Measurements from ENCODE around the gene KDM7A. TPM values are rescaled to one million over a fixed set of nuclear protein-coding genes. Genes with fewer than 3 reads are reported as not detected.

KDM7A gene
- total and polyA plus RNA-seq, 10 of the 15 experiments (the other 5 are each of a cell fraction or from before 2014, with no cell fraction given): 0.07 to 0.96 (median 0.74) TPM

DNA sequence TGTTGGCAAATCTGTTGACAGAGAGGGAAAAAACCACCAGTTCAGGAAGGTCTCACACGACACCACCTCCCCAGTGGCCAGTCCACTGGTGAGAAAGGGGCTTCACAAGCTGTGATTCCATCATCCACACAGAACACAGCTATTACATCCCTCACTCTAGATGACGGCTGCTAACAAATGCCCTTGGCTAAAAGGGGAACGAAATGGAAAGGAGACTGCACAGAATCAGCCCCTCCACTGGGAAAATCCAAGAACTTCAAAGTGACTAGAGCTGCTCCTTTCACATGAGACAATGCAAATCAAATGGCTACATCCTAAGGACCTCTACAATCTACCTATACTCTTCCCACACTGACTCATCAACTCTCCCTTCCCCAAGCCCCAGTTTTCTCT lies 119.6 kb downstream of the KDM7A start (continued):
- TF ChIP-seq, protein P1, sequence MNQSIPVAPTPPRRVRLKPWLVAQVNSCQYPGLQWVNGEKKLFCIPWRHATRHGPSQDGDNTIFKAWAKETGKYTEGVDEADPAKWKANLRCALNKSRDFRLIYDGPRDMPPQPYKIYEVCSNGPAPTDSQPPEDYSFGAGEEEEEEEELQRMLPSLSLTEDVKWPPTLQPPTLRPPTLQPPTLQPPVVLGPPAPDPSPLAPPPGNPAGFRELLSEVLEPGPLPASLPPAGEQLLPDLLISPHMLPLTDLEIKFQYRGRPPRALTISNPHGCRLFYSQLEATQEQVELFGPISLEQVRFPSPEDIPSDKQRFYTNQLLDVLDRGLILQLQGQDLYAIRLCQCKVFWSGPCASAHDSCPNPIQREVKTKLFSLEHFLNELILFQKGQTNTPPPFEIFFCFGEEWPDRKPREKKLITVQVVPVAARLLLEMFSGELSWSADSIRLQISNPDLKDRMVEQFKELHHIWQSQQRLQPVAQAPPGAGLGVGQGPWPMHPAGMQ (IDR thresholded peaks at IDR 0.05; ENCODE audit: borderline replicate concordance): no peak

DNA sequence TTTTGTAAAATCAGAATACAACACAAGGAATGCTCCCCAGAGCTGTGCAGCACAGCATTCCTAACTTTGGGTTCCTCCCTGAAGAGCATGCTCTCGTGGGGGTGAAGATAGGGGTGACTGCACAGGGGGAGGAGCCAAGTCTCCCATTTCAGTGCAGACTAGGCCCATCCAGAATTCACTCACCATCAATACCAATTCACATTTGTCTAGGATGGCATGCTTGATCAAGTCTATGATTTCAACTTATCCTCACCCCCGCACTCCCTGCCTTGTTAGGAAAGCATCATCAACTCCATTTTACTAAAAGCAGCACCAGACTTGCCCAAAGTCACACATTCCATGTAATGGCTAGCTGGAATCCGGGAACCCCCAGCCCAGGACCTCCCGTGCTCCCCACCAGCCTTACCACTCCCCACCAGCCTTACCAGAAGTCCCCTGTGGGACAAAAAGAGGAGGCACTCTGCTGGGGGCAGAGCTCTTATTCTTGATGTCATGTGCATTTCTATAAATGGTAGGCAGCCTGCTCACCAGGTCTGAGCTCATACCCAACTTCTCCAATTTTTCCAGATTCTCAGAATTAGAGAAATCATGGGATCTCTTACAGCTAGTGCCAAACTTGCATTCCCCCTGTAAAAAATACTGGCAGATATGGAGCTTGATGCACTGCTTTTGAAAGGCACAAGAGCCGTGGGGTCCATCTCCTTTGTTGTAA lies 120.2 kb downstream of the KDM7A start:
- no peak for FAIRE-seq
- peaks cover 27% of the 10 kb centered on the region for H3K4me1 ChIP-seq (ENCODE audit: control insufficient read depth, insufficient read depth, low read length)
- H4K20me1 ChIP-seq (ENCODE audit: control insufficient read depth, insufficient read depth): peaks cover 4% of the 10 kb centered on the region; the same call in 1 of the 2 replicates
- TF ChIP-seq, protein P2, sequence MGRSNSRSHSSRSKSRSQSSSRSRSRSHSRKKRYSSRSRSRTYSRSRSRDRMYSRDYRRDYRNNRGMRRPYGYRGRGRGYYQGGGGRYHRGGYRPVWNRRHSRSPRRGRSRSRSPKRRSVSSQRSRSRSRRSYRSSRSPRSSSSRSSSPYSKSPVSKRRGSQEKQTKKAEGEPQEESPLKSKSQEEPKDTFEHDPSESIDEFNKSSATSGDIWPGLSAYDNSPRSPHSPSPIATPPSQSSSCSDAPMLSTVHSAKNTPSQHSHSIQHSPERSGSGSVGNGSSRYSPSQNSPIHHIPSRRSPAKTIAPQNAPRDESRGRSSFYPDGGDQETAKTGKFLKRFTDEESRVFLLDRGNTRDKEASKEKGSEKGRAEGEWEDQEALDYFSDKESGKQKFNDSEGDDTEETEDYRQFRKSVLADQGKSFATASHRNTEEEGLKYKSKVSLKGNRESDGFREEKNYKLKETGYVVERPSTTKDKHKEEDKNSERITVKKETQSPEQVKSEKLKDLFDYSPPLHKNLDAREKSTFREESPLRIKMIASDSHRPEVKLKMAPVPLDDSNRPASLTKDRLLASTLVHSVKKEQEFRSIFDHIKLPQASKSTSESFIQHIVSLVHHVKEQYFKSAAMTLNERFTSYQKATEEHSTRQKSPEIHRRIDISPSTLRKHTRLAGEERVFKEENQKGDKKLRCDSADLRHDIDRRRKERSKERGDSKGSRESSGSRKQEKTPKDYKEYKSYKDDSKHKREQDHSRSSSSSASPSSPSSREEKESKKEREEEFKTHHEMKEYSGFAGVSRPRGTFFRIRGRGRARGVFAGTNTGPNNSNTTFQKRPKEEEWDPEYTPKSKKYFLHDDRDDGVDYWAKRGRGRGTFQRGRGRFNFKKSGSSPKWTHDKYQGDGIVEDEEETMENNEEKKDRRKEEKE (IDR thresholded peaks at IDR 0.05): no peak
- TF ChIP-seq, protein P3, sequence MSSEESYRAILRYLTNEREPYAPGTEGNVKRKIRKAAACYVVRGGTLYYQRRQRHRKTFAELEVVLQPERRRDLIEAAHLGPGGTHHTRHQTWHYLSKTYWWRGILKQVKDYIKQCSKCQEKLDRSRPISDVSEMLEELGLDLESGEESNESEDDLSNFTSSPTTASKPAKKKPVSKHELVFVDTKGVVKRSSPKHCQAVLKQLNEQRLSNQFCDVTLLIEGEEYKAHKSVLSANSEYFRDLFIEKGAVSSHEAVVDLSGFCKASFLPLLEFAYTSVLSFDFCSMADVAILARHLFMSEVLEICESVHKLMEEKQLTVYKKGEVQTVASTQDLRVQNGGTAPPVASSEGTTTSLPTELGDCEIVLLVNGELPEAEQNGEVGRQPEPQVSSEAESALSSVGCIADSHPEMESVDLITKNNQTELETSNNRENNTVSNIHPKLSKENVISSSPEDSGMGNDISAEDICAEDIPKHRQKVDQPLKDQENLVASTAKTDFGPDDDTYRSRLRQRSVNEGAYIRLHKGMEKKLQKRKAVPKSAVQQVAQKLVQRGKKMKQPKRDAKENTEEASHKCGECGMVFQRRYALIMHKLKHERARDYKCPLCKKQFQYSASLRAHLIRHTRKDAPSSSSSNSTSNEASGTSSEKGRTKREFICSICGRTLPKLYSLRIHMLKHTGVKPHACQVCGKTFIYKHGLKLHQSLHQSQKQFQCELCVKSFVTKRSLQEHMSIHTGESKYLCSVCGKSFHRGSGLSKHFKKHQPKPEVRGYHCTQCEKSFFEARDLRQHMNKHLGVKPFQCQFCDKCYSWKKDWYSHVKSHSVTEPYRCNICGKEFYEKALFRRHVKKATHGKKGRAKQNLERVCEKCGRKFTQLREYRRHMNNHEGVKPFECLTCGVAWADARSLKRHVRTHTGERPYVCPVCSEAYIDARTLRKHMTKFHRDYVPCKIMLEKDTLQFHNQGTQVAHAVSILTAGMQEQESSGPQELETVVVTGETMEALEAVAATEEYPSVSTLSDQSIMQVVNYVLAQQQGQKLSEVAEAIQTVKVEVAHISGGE (CRISPR knock-in tag; IDR thresholded peaks at IDR 0.05): no peak
- TF ChIP-seq, protein P4, sequence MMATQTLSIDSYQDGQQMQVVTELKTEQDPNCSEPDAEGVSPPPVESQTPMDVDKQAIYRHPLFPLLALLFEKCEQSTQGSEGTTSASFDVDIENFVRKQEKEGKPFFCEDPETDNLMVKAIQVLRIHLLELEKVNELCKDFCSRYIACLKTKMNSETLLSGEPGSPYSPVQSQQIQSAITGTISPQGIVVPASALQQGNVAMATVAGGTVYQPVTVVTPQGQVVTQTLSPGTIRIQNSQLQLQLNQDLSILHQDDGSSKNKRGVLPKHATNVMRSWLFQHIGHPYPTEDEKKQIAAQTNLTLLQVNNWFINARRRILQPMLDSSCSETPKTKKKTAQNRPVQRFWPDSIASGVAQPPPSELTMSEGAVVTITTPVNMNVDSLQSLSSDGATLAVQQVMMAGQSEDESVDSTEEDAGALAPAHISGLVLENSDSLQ (IDR thresholded peaks at IDR 0.05): no peak
- TF ChIP-seq, protein P5, sequence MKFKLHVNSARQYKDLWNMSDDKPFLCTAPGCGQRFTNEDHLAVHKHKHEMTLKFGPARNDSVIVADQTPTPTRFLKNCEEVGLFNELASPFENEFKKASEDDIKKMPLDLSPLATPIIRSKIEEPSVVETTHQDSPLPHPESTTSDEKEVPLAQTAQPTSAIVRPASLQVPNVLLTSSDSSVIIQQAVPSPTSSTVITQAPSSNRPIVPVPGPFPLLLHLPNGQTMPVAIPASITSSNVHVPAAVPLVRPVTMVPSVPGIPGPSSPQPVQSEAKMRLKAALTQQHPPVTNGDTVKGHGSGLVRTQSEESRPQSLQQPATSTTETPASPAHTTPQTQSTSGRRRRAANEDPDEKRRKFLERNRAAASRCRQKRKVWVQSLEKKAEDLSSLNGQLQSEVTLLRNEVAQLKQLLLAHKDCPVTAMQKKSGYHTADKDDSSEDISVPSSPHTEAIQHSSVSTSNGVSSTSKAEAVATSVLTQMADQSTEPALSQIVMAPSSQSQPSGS (IDR thresholded peaks at IDR 0.05; ENCODE audit: low read length): no peak
- TF ChIP-seq FOS (IDR thresholded peaks at IDR 0.05; ENCODE audit: borderline replicate concordance, extremely low read depth, insufficient read length) (no peak), NR2C2 (IDR thresholded peaks at IDR 0.05; ENCODE audit: borderline replicate concordance, control insufficient read depth, insufficient read length, low read depth) (no peak), RELA (IDR thresholded peaks at IDR 0.05; ENCODE audit: borderline replicate concordance, partially characterized antibody) (no peak), YBX1 (IDR thresholded peaks at IDR 0.05) (no peak), EED (IDR thresholded peaks at IDR 0.05; ENCODE audit: low read depth) (no peak)

More for the DNA sequence above, 120.2 kb downstream of the KDM7A start:
- POLR2A ChIA-PET: no interaction called here
- Histone ChIP-seq H3K4me2 (ENCODE audit: control insufficient read depth, insufficient read depth) (no peak overlapping the region), H3K9me3 (replicated peaks; ENCODE audit: control insufficient read depth, insufficient read depth, low read length) (no peaks in the 10 kb centered on the region), H3K27me3 (replicated peaks in 1 of 2; ENCODE audit: control insufficient read depth in 2 of 2, insufficient read depth in 2 of 2, low read length in 1 of 2) (no peaks in the 10 kb centered on the region), H3K4me3 (no peak overlapping the region), H3K9ac (ENCODE audit: control insufficient read depth, insufficient read depth, low read length) (no peak overlapping the region), H3K36me3 (ENCODE audit: control insufficient read depth in 2 of 2, insufficient read depth in 2 of 2, low read length in 1 of 2) (no peaks in the 10 kb centered on the region; a peak in 1 of 4 replicates), H3K79me2 (ENCODE audit: control insufficient read depth, insufficient read depth, low read length) (peaks cover 6% of the 10 kb centered on the region; the same call in 1 of the 2 replicates), H3K27ac (ENCODE audit: control insufficient read depth, insufficient read depth) (no peak overlapping the region), H2AFZ (ENCODE audit: control insufficient read depth, low read depth, low read length) (no peak overlapping the region)
- 81% methylated on average over 5 of the region's 5 CpGs for WGBS (ENCODE audit: insufficient coverage, insufficient replicate concordance, low lambda C conversion rate, missing lambda C conversion rate)
- CTCF ChIA-PET: interaction anchor here (1.0 kb wide), 1 partner anchor 411 kb away, joined by 4 read pairs; no protein-coding TSS in a partner anchor
- no peak for ATAC-seq
- intact Hi-C loops (cut with micrococcal nuclease; ENCODE audit: unreplicated experiment) (no loop called here), in situ Hi-C loops (cut with MboI) (loop anchor here (10.0 kb wide), 1 partner anchor 942 kb away; no protein-coding TSS in a partner anchor)
- SMC1A ChIA-PET (ENCODE audit: uncharacterized antibody, unreplicated experiment): interaction anchor here (1.3 kb wide), 1 partner anchor 22 kb away, joined by 5 read pairs; no protein-coding TSS in a partner anchor
- BruUV-seq (replicated peaks): no TSS peak
- RAD21 ChIA-PET (ENCODE audit: unreplicated experiment): interaction anchor here (0.5 to 0.6 kb wide), 2 partner anchors 326 to 616 kb away, joined by 3 read pairs; no protein-coding TSS in a partner anchor
- no peak for DNase-seq (ENCODE audit: low read depth, low spot score)

Measured in GM12878 (cell line).